Forelimb muscle (tissue), 1 donor: ENCODE results near the gene TMEM127. TPM values are rescaled to one million over a fixed set of nuclear protein-coding genes. Genes with fewer than 3 reads are reported as not detected.
A peak's percentile ranks its signal among the peaks of the same experiment; 100 is the strongest.
"Not testable (repeated sequence)": the region's sequence is repeated elsewhere in the genome, so short reads cannot be mapped to it uniquely, and the experiment has no call there.

Experiments
- DNase-seq: peaks from one replicate; pipeline ENCODE4 v3.0.0-alpha.2; 2013; ENCODE audit warnings: low read depth
- polyA plus RNA-seq: library from polyadenylated mRNA; unstranded; fragments of 120-200 nt; gene quantifications from one replicate; pipeline ENCODE4 v1.2.1, GENCODE V29; 2013; ENCODE audit not compliant: insufficient read length

The TMEM127 gene
- polyA plus RNA-seq, 1 donor, result 24.6 TPM

DNA sequence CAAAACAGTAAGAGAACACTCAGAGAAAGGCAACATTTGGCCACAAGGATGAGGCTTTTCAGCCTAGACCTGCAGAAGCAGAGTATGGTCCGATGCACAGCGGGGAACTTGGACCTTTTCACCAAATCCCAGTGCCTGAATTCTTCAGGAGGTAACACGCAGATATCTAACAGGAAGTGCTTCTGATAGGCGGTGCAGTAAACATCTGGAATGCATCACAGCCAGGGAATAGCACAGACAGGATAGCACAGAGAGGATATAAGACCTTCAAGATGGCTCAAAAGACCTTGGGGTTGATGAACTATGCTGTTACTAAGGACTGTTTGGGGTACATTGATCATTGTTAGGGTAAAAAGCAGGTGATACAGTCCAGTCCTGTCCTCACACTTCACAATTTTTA lies 1.7 kb downstream of the TMEM127 start:
- no peak for DNase-seq

DNA sequence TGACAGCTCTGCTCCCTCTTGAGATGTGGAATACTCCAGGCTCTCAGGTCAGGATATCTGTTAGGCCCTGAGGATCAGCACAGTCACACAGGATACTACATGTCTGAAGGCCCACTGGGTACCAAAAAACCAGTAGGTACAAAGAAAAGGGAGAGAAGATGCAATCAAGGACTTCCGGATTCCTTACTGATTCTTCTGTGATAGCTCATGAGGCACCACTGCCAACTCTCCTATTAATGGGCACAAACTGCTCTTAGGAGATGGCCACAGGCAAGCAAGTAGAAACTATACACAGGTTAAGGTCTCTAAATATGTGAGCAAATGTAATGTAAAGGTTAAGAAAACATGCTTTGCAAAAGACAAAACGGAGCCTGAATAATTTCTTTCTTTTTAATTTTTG lies 3.5 kb downstream of the TMEM127 start:
- no peak for DNase-seq

DNA sequence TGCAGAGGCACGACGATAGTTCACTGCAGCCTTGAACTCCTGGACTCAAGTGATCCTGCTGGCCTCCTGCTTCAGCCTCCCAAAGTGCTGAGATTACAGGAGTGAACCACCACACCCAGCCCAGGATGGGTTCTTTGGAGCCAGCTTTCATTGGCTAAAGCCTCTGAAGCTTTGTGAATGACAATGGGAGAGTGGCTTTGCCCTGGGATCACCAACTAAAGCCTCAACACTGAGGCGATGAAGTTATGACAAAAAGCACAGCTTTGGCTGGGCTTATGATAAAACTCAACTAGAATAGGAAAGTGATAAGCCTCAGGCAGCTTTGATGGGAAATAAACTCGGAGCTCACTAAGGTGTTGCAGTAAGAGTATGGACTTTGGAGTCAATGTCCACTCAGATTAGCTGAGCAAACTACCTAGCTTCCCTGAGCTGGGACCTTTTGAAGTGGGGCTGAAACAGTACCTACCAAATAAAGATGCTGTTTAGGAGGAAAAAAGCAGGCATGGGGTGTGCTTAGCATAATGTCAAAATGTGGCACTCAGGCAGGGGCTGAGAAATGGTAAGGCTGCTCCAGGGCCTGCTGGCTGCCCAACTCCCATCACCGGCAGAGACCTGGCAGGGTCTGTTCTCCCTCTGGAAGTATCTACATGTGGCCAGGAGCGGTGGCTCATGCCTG lies 4.3 kb downstream of the TMEM127 start:
- DNase-seq, result no peak

DNA sequence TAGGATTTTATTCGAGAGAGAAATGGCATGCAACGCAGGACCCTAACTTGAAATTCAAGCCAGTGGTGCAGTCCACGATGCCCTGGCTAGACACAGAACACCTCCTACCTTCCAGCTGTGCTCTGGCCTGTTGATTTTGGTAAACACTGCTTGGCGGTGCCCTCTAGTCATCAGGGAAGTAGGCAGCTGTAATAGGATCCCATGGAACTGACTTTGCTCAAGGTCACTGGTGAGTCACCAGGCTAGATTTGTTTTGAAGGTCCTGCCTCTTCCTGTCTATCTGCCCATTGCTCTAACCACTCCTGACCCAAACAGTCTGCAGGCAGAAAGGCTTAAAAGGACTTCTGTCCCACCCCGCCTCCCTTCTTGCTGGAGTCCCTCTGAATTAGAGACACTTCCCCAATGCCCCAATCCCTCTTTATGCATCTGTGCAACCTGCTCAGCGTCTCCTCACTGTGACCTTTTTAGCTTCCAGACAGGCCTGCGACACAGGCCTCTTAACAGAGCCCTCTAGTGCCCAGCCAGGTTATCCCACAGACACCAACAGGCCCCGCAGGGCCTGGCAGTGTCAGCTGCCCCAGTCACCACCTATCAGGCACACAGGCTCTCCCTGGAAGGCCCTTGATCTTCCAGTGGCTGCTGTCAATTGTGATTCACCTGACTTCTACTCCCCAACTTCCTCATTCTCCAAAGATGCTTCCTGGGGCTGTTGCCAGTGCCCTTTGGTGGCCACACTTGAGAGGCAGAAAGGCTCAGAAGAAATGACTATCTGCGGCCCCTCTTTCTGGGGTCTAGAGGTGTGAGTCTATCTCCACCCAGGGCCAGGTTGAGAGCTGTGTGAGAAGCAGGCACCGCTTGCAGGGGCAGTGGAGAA lies 5.2 kb downstream of the TMEM127 start:
- DNase-seq, result no peak

DNA sequence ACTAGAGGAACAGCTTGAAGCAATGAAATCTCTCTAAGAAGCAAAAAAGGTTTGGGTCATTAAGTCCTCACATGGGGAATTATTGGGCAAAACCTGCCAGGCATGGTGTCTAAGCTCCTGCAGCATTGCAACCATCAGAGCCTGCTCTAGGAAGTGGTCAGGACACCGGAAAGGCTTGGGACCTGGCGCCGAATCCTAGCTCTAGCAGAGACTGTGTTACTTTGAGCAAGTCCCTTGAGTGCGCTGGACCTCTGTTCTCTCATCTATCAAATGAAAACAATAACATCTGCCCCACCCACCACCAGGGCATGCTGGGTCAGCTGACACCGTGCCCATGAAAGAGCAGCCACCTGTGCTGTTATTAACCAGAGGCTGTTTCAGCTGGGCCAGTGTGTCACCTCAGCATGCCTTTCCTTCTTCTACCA lies 6.3 kb downstream of the TMEM127 start:
- DNase-seq, result no peak

DNA sequence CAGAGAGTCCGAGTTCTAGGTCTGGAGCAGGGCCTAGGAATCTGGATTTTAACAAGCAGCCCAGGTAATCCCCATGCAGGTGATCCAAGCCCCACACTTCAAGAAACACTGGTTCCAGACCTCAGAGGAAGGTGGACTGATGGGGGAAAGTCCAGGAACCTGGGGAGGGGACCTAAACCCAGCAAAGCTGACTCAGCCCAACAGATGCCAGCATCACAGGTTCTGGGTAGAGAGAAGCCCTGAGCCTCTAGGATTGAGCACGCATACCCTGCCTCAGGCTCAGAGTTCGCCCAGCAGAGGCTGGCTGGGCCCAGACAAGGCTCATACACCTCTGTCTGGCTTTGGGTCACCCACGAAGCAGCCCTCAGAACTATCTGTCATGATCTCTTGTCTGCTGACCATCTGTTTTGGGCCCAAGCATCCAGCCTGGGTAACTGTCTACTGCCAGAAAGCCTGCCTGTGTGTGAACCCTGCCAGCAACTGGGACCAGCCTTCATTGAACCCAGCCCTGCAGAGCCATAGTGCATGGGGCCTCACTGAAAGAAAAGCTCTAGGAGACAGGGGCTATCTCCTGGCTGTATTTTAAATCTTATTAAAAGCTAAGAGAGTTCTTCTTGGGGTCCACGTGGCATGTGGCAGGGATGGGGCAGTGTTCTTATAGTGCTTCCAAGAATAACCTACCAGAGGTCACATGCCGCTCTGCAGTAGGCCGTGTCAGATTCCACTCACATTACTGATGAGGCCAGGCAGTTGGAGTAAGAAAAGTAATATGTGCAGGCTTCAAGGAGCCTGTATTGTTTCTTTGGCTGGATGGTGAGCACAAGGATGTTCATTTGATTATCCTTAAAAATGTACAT lies 7.4 kb downstream of the TMEM127 start:
- no peak for DNase-seq

DNA sequence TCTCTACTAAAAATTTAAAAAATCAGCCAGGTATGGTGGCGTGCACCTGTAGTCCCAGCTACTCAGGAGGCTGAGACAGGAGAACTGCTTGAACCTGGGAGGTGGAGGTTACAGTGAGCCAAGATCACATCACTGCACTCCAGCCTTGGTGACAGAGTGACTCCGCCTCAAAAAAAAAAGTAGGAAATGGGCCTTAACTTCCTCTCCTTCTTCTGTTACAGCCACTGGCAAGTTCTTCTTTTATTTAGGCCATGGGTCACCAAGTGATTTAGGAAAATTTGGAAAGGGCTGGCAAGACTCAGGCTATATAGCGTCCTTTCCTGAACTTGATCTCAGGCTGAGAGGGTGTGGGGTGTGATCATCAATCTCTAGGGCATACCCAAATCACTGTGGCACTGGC lies 8.1 kb downstream of the TMEM127 start:
- DNase-seq, result not testable (repeated sequence)

DNA sequence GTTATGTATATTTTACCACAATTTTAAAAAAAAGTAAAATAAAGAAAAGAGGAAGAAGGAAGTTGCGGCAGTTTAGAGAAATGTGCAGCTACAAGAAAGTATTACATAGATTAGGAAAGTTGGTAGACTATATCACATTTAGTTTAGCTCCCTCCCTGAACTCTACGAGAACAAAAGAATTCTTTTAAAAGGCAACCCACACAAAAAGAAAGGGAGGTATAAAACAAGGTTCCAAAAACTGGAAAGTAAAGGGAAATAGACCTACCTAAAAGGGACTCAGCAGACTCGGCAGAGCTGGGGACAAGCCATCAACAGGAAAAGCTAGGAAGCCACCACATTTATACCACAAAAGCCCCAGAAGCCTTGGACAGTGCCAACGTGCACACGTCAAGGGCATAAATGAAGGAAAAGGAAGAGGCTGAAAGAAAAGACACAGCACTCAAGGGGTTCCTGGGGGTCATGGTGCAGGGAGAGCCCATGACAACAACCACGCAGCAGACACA lies 9.1 kb downstream of the TMEM127 start:
- DNase-seq, result no peak

DNA sequence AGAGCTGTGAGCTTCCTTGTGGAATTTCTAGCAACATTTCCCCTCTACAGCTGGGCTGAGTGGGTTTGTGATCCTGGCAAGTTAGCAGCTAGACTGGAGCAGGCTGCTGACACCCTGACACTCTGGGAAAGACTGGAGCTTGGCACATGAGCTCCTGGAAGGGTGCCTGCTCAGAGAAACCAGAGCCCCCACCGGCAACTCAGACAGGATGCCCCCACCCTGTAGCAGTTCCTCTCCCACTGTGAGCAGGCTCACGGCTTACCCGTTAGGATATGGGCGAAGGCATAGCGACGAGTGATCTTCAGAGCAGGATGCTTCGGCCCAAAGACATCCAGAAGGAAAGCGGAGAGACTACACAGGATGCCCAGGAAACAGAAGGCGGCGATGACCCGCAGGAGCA lies 11.2 kb downstream of the TMEM127 start:
- no peak for DNase-seq

DNA sequence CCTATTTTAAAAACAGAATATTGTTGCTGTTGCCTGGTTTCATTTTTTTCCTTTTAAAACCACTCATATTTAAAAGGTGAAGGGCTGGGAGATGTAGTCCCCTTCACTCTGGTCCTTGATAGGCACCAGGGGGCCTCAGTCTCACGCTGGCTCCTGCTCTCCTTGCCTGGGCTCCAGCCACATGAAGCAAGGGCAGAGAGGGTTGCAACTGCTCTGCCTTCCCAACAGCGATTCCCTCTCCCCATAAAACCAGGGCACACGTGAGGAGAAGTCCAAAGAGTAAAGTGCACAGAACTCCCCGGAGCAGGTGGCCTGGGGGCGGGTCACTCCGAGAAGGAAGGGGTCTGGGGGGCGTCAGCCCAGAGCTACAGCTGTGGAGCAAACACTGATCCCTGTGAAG lies 12.8 kb downstream of the TMEM127 start:
- no peak for DNase-seq

DNA sequence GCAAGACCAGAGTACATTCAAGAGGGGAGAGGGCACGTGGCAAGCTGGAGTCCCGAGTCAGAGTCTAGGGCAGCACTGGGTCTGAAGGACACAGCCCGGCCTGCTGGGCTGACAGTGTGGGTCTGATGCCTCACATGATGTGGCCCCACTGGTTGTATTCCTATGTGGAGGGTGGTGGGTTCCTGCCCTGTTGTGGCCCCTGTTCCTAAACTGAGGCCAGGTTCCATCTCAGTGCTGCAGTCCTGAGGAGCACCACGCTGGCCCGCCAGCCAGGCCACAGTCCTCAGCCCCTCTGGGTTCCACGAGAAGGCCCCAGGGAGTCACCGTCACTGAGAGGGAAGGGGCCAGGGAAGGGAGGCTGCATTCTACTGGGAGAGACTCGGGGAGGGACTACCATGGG lies 13.3 kb downstream of the TMEM127 start:
- DNase-seq, result no peak

DNA sequence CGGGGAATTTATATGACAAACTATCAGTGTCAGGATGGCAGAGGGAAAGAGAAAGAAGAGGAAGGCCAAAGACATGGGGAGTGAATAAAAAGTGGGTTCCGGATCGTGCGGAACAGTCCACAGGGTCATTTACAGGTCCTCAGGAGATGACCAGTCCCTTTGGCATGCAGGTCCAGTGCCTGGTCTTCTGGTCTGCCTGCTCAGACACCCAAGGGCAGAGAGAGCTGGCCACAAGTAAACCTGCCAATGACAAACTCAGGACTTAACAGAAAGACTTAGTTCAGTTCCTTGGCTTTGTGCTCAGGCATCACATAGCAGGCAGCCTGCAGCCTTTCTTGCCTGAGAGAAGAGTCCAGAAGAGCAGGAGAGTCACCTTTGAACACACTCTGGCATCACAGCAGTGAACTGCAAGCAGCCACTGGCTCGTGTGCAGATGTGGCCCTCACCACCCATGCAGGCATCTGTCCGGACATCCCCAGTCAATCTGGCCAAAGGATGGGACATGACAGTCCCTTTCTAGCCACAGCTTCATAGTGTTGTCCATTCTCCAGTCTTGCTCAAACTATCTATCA lies 14.0 kb downstream of the TMEM127 start:
- no peak for DNase-seq

DNA sequence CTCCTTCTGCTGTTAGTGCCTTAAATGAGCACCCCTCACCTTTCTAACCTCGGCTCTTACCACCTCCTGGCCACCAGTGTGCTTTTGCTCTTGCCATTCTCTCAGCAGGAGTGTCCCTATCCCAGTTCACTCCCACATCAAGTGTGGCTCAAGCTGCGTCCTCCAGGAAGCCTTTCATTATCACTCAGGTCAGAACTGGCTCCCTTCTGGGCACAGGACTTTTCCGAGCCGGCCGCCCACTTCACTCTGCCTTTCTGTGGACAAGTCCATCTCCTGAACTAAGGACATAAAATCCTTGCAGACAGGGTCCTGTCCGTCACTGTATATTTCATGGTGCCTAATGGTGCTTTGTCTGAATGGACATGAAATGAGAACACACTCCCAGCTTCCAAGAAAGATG lies 15.6 kb downstream of the TMEM127 start:
- DNase-seq, result no peak

DNA sequence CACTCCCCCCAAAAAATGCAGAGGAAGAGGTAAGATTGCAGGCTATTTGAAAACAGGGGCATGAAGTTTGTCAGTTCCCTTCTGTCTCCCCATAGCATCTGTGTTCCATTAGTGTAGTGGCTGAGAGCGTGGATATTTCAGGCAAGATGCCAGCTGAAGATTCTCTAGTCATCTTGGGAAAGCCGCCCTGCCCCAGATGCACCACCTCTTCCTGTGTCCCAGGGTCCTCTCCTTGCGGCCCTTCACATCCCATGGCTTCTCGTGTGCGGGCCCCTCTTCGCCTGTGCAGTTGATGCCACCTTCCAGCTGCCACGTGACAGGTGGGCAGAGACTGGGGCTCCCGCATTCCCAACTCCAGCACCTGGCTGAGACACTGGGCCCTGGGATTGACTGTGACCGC lies 16.1 kb downstream of the TMEM127 start:
- peak; percentile 65 for DNase-seq

DNA sequence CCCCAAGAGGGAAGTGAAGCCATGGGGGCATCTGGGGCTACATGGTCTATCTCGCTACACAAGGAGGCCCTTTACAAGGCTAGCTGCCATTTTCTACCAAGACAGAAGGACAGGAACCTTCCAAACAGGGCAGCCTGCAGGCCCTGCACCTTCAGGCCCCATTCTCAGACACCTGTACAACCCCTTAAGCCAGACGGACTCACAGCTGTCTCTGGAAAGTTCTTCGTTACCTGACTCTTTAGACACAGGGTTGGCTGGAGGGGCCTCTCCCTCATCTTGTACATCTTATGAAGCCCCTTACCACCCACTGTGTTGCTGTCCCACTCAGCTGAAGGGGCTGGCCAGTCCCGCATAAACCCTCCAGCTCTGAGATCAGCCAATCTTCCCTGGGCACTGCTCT lies 17.2 kb downstream of the TMEM127 start:
- no peak for DNase-seq

DNA sequence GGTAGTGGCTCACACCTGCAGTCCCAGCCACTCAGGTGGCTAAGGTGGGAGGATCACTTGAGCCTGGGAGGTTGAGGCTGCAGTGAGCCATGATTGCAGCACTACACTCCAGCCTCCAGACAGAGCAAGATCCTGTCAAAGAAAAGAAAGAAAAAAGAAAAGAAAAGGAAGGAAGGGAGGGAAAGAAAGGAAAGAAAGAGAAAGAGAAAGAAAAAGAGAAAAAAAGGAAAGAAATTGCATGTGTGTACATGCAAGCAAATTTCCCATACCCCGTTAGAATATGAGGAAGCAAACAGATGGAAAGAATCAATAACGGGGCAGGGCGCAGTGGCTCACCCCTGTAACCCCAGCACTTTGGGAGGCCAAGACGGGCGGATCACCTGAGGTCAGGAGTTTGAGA lies 17.9 kb downstream of the TMEM127 start:
- no peak for DNase-seq

DNA sequence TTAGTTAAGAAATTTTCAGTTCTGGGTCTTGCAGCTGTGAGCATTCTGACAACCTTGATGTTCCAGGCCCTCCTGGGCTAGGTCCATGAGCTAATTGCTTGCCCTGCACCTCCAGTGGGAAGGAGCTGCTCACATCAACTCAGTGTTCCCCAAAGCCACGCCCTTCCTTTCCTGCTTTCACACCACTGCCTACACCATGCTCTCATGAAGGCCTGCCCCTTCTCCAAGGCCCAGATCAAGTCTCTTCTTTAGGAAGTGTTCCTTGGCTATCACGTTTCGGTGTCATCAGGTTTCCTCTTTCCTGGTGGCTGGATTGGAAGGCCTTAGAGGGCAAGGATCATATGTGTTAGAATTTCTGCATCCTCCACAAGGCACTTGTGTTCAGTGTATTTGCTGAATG lies 18.8 kb downstream of the TMEM127 start:
- no peak for DNase-seq

DNA sequence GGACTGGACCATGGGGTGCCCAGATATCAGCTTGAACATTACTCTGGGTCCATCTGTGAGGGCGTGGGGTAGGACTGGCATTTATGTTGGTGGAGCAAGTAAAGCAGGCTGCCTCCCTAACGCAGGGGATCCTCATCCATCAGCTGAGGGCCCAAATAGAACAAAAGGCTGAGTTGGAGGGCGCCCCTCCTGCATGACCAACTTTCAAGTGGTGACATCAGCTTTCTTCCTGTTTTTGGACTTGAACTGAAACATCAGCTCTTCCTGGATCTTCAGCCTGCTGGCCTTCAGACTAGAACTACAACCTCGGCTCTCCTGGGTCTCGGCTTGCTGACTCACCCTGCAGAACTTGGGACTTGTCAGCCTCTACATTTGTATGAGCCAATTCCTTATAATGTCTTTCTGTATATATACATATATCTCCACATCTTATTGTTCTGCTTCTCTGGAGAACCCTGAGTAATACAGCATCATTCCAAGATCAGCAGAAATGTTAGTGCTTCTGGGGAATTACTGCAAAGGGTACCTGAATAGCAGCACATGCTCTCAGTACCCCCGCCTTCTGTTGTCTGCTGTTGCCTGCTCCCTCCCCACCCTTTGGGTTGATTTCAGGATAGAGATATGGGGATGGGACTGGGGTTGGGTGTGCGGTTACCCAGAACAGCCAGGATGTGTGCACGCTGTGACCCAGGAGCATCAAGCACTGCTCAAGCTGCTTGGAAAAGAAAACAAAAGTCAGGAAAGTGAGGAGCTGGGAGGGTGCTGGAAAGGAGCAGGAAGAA lies 20.0 kb downstream of the TMEM127 start:
- DNase-seq, result no peak

DNA sequence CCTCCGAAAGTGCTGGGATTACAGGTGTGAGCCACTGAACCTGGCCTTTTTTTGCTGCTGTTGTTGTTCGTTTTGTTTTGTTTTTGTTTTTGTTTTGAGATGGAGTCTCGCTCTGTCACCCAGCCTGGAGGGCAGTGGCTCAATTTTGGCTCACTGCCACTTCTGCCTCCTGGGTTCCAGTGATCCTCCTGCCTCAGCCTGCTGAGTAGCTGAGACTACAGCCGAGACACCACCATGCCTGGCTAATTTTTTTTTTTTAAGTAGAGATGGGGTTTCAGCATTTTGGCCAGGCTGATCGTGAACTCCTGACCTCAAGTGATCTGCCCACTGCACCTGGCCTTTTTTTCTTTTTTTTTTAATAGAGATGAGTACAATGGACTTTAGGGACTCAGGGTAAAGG lies 22.0 kb downstream of the TMEM127 start:
- no peak for DNase-seq

DNA sequence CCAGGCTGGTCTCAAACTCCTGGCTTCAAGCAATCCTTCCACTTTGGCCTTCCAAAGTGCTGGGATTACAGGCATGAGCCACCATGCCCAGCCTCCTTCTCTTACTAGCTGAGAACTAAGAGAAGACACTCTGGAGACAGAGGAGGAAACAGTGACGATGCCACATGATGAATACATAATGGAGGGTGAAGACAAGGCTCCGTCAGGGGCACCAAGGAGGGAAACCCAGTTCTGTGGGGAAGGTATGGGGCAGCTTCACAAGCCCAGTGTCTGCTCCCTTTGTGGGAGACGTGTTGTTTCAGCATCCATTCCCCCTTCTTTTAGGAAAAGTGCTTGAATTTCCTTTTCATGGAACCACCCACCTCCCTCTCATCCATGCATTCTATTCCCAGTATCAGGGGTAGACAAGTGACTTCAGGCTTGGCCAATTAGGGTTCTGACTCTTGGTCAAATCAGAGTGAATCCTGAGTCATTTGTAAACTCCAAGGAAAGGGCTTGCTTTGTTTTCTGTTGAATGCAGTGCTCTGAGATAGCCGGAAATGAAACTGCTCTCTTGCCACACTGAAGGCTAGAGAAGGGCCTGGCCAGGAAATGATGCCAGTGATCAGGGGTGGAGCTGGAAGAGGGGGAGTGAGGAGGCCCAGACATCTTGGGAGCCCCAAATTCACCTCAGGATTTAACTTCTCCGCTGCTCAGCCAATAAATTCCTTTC lies 23.7 kb downstream of the TMEM127 start:
- no peak for DNase-seq
